Spleen (tissue), 13 donors: ENCODE data around the gene TMEM168. TPM values are rescaled to one million over a fixed set of nuclear protein-coding genes. Genes with fewer than 3 reads are reported as not detected.
"Not testable (repeated sequence)": the region's sequence is repeated elsewhere in the genome, so short reads cannot be mapped to it uniquely, and the experiment has no call there.

Source experiments
- DNase-seq: peaks from one replicate; pipeline ENCODE4 v3.0.0-alpha.2; 2020
- H3K27ac ChIP-seq, 8 donors: fragments of 200-600 bp; sonication (generic) in 7 of 8; 1 replicate in 4 of 8; 2 replicates in 4 of 8; pipeline versions ENCODE4 v1.5.0 to v1.8.0; 2016 to 2021; ENCODE audit warnings: inconsistent platforms in 4 of 8, mild to moderate bottlenecking in 4 of 8, moderate library complexity in 1 of 8
- H3K27me3 ChIP-seq, 7 donors: fragments of 200-600 bp; sonication (generic) in 6 of 7; replicated peaks in 1 of 7; 1 replicate in 4 of 7; 2 replicates in 3 of 7; pipeline versions ENCODE4 v1.5.0 to v1.8.0; 2016 to 2021; ENCODE audit warnings: inconsistent platforms in 3 of 7, mild to moderate bottlenecking in 1 of 7
- H3K36me3 ChIP-seq, 6 donors: fragments of 200-600 bp; sonication (generic) in 5 of 6; 1 replicate in 4 of 6; 2 replicates in 2 of 6; pipeline versions ENCODE4 v1.5.0 to v1.8.0; 2016 to 2021; ENCODE audit warnings: inconsistent platforms in 2 of 6
- H3K4me1 ChIP-seq, 6 donors: fragments of 200-600 bp; sonication (generic) in 5 of 6; 1 replicate in 3 of 6; 2 replicates in 3 of 6; pipeline versions ENCODE4 v1.5.0 to v1.8.0; 2016 to 2021; ENCODE audit warnings: inconsistent platforms in 3 of 6
- H3K4me3 ChIP-seq, 8 donors: fragments of 200-600 bp; sonication (generic) in 7 of 8; 1 replicate in 4 of 8; 2 replicates in 4 of 8; pipeline versions ENCODE4 v1.5.0 to v1.8.0; 2016 to 2021; ENCODE audit warnings: inconsistent platforms in 4 of 8, mild to moderate bottlenecking in 4 of 8, moderate library complexity in 2 of 8
- H3K9me3 ChIP-seq, 8 donors: fragments of 200-600 bp; sonication (generic) in 7 of 8; 1 replicate in 4 of 8; 2 replicates in 4 of 8; pipeline versions ENCODE4 v1.5.0 to v1.8.0; 2016 to 2021; ENCODE audit warnings: inconsistent platforms in 4 of 8
- POLR2A ChIP-seq, 3 donors: fragments of 450-650 bp; IDR thresholded peaks; one replicate each; pipeline ENCODE4 v1.5.1; 2017; ENCODE audit warnings: antibody characterized with exemption in 3 of 3, mild to moderate bottlenecking in 1 of 3
- POLR2AphosphoS5 ChIP-seq, 3 donors: sonication (generic); formaldehyde crosslinking; IDR thresholded peaks; one replicate each; pipeline ENCODE4 v1.5.1; 2017; ENCODE audit warnings: antibody characterized with exemption in 3 of 3
- WGBS, 5 donors: extraction: QIAGEN DNeasy Blood & Tissue Kit in 3 of 5; methylation state at CpG; one replicate each; pipeline versions ENCODE4 v1.1.5 to v1.1.7; 2013 to 2018; 5-methylcytosine and 5-hydroxymethylcytosine counted together
- intact Hi-C: fragments of 100-400 bp; cut with DNase I; formaldehyde crosslinking; loops from one replicate; pipeline ENCODE4 v1.15.0; 2023; ENCODE audit warnings: low total_unique reads
- long read RNA-seq, 2 donors: transcript quantifications; one replicate each; lab custom pipeline, GENCODE V29; 2026
- polyA plus RNA-seq, 3 donors: library from polyadenylated mRNA; stranded (reverse); fragments of 200-250 nt; gene quantifications; one replicate each; pipeline ENCODE4 v1.2.1, GENCODE V29; 2013
- total RNA-seq, 7 donors: library from RNA; depleted of rRNA in 3 of 7; stranded (reverse); fragments of >200 nt in 3 of 7; fragmentation: NEBNext Ultra II Directional in 4 of 7; extraction: Animal tissue kit (Norgen Biotek cat#: 25700) in 4 of 7; gene quantifications; one replicate each; pipeline versions ENCODE4 v1.1.0 to v1.2.1, GENCODE V29; 2016 to 2021
- TF ChIP-seq, protein P1 (sequence below), 11 experiments: fragments of 200-600 bp in 7 of 11; fragments of 450-650 bp in 4 of 11; sonication (generic) in 4 of 11; IDR thresholded peaks in 8 of 11; conservative IDR thresholded peaks in 3 of 11; 1 replicate in 7 of 11; 2 replicates in 4 of 11; pipeline versions ENCODE4 v1.4.0 to v1.8.0; 2016 to 2021; ENCODE audit warnings: antibody characterized with exemption in 11 of 11, inconsistent platforms in 4 of 11, mild to moderate bottlenecking in 1 of 11
- donor health status: healthy with polysubstance abuse.
- donor health status: DM: no; HTN: no; CAD: no; lungs with moderate emphysema.
- donor health status: DM: no; HTN: no; CAD: no.
- donor health status: Bipolar disorder and iron deficiency.
- donor health status: healthy.
- donor health status: DM: no; HTN: no; CAD: no.
- donor health status: DM: yes; HTN: yes; CAD: no.

The TMEM168 gene, protein sequence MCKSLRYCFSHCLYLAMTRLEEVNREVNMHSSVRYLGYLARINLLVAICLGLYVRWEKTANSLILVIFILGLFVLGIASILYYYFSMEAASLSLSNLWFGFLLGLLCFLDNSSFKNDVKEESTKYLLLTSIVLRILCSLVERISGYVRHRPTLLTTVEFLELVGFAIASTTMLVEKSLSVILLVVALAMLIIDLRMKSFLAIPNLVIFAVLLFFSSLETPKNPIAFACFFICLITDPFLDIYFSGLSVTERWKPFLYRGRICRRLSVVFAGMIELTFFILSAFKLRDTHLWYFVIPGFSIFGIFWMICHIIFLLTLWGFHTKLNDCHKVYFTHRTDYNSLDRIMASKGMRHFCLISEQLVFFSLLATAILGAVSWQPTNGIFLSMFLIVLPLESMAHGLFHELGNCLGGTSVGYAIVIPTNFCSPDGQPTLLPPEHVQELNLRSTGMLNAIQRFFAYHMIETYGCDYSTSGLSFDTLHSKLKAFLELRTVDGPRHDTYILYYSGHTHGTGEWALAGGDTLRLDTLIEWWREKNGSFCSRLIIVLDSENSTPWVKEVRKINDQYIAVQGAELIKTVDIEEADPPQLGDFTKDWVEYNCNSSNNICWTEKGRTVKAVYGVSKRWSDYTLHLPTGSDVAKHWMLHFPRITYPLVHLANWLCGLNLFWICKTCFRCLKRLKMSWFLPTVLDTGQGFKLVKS
- total RNA-seq (10 to 100 TPM; 19.5 to 40.0 (median 24.9) TPM), polyA plus RNA-seq (1 to 10 TPM; 6.1 to 7.4 (median 6.7) TPM)
- long read RNA-seq, donor 1, full-length matches to known transcripts = 5 of 17 reads
- long read RNA-seq, donor 1, partial matches to known transcripts = 12 of 17 reads
- long read RNA-seq, donor 1, other reads (novel, unspliced or antisense) = 0 of 17 reads
- long read RNA-seq, donor 2, full-length matches to known transcripts = 2 of 2 reads
- long read RNA-seq, donor 2, partial matches to known transcripts = 0 of 2 reads
- long read RNA-seq, donor 2, other reads (novel, unspliced or antisense) = 0 of 2 reads

DNA sequence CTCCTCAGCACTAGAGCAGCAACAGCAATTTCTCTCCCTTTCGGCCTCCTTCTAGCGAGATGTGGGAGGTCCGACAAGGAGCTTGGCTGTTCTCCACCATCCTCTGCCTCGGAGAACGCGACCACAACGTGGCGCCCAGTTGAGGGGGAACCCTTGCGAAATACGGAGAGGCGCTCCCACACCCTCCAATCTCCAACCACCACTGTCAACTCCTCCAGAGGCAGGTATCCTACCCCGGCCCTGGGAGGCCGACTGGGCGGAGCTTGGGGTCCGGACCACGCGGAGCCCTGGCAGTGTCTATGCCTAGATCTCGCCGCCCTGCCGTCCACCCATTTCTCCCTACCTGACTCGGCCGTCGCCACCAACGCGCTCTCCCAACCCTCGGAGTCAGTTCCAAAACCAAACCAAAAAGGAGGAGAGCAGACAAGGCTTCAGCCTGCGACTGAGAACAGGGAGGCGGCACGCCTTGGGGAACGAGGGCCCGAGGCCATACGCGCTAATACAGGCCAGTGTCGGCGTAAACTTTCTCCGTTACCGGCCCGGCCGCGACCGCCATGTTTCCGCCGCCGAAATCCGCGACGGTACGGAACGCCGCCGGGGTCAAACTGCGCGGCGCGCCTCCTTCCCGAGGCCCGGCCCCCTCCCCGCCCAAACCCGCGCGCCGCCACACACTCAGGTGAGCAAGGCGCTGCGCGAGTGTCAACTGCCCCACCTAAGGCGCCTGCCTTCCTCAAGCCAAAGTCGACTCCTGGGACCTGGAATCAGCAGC, at the start of gene TMEM168:
TMEM168 (minus strand) TSS at position 577 of the 769 bp plus-strand sequence. CDS start 5,568 bp downstream, outside the sequence.
- Histone ChIP-seq H3K4me3 (peak within 1 kb of the TSS; percentile 67 to 88 (median 76)), H3K27ac (peak within 1 kb of the TSS; percentile 82 to 96 (median 94)), H3K27me3 (no peaks in the 10 kb centered on the region), H3K4me1 (peaks cover 12 to 45% (median 22%) of the 10 kb centered on the region in 6 donors), H3K9me3 (no peaks in the 10 kb centered on the region), H3K36me3 (peaks cover 0 to 1% (median 0%) of the 10 kb centered on the region in 6 donors)
- WGBS, 5 donors = 0 to 1% (median 0%) methylated on average over 29 to 67 of the region's 67 CpGs
- DNase-seq = peak; percentile 97
- TF ChIP-seq, protein P1, sequence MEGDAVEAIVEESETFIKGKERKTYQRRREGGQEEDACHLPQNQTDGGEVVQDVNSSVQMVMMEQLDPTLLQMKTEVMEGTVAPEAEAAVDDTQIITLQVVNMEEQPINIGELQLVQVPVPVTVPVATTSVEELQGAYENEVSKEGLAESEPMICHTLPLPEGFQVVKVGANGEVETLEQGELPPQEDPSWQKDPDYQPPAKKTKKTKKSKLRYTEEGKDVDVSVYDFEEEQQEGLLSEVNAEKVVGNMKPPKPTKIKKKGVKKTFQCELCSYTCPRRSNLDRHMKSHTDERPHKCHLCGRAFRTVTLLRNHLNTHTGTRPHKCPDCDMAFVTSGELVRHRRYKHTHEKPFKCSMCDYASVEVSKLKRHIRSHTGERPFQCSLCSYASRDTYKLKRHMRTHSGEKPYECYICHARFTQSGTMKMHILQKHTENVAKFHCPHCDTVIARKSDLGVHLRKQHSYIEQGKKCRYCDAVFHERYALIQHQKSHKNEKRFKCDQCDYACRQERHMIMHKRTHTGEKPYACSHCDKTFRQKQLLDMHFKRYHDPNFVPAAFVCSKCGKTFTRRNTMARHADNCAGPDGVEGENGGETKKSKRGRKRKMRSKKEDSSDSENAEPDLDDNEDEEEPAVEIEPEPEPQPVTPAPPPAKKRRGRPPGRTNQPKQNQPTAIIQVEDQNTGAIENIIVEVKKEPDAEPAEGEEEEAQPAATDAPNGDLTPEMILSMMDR (IDR thresholded peaks at IDR 0.05 in 8 of 11, conservative IDR thresholded peaks at IDR 0.05 in 3 of 11) = no peak
- TF ChIP-seq POLR2AphosphoS5 (IDR thresholded peaks at IDR 0.05) = peak; percentile 89 to 94 (median 91)
- intact Hi-C loops = no loop called here

DNA sequence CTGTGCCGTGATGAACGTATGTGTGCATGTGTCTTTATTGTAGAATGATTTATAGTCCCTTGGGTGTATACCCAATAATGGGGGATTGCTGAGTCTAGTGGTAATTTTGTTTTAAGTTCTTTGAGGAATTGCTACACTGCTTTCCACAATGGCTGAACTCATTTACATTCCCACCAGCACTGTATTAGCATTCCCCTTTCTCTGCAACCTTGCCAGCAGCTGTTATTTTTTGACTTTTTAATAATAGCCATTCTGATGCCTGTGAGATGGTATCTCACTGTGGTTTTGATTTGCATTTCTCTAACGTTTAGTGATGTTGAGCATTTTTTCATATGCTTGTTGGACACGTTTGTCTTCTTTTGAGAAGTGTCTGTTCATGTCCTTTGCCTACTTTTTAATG, 45.7 kb upstream of the TMEM168 start:
- H3K9me3 ChIP-seq, H3K4me1 ChIP-seq, H3K27me3 ChIP-seq, DNase-seq, H3K4me3 ChIP-seq, H3K27ac ChIP-seq, intact Hi-C loops: not testable (repeated sequence)
- 79 to 85% (median 81%) methylated on average over 4 of the region's 4 CpGs for WGBS, 5 donors
- peaks cover 0 to 31% (median 14%) of the 10 kb centered on the region in 6 donors for H3K36me3 ChIP-seq

DNA sequence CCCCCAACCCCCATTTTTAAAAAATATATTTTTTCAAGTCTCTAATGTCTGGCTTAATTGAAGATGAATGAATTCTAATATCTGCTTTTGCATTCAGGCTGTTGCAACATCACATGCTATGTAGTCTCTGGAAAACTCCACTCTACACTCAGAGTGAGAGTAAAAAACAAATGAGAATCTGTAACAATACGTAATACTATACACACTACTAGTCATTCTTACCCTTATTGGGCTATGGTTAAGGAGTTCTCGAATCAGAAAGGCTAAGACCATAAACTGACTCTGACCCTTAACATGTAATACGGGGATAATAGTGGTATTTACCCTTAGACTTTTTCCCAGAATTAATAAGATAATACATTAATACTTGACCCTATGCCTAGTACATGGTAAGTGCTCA, 42.9 kb upstream of the TMEM168 start:
- DNase-seq = no peak
- Histone ChIP-seq H3K9me3 (peaks cover 3 to 28% (median 23%) of the 10 kb centered on the region in 8 donors), H3K27me3 (no peaks in the 10 kb centered on the region), H3K36me3 (peaks cover 0 to 59% (median 34%) of the 10 kb centered on the region in 6 donors), H3K4me1 (no peaks in the 10 kb centered on the region), H3K27ac (no peak overlapping the region), H3K4me3 (no peak overlapping the region)
- 85 to 89% (median 87%) methylated on average over 3 of the region's 3 CpGs for WGBS, 5 donors
- no peak for TF ChIP-seq POLR2AphosphoS5 (IDR thresholded peaks at IDR 0.05)
- TF ChIP-seq, protein P1 (IDR thresholded peaks at IDR 0.05 in 8 of 11, conservative IDR thresholded peaks at IDR 0.05 in 3 of 11) = no peak
- no peak for TF ChIP-seq POLR2A (IDR thresholded peaks at IDR 0.05)
- intact Hi-C loops = no loop called here

DNA sequence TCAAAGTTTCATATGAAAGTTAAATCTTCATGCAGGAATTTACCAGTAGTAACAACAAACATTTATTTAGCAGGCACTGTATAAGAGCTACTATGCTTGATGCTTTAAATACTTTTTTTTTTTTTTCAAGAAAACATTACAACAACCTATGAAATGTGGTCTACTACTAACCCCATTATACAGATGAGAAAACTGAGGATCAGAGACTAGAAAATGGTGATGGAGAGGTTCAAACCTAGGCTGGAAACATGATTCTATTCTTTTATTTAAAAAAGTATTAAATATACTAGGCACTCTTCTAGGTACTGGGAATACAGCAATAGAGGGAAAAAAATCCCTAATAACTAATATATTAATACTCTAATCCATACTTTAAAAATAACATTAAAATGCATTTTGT, 40.6 kb upstream of the TMEM168 start:
- TF ChIP-seq, protein P1 (IDR thresholded peaks at IDR 0.05 in 8 of 11, conservative IDR thresholded peaks at IDR 0.05 in 3 of 11) = no peak
- TF ChIP-seq POLR2AphosphoS5 (IDR thresholded peaks at IDR 0.05) (no peak), POLR2A (IDR thresholded peaks at IDR 0.05) (no peak)
- Histone ChIP-seq H3K9me3 (peaks cover 3 to 31% (median 24%) of the 10 kb centered on the region in 8 donors), H3K36me3 (peaks cover 0 to 68% (median 35%) of the 10 kb centered on the region in 6 donors), H3K27ac (no peak overlapping the region), H3K4me1 (no peaks in the 10 kb centered on the region), H3K27me3 (no peaks in the 10 kb centered on the region), H3K4me3 (no peak overlapping the region)
- no peak for DNase-seq
- intact Hi-C loops = no loop called here
